IMR-90 (cell line): ENCODE measurements around the gene WNT16. TPM values are rescaled to one million over a fixed set of nuclear protein-coding genes. Genes with fewer than 3 reads are reported as not detected.
A peak's percentile ranks its signal among the peaks of the same experiment; 100 is the strongest.

Source experiments
- ATAC-seq: fragments of 200-7000 bp; cut with Tn5 transposase; 2 replicates; pipeline ENCODE4 v1.9.1; 2020; ENCODE audit warnings: low read depth, mild to moderate bottlenecking, moderate library complexity
- BruUV-seq: library from RNA; stranded (reverse); fragments of 400-500 nt; replicated peaks from 2 replicates; lab custom pipeline; 2021; lab: Mats Ljungman, UMichigan
- CTCF ChIA-PET: fragments of 300-600 bp; formaldehyde crosslinking; extraction: SDS; loops from one replicate; lab custom pipeline; 2021; ENCODE audit warnings: antibody characterized with exemption; lab: Yijun Ruan, JAX
- POLR2A ChIA-PET: fragments of 300-600 bp; sonication (Branson Sonifier 250); formaldehyde crosslinking; loops from one replicate; lab custom pipeline; 2022; ENCODE audit warnings: antibody characterized with exemption; ENCODE audit not compliant: unreplicated experiment; lab: Charles Lee
- DNase-seq: peaks from one replicate; pipeline ENCODE4 v3.0.0; 2013
- H2AFZ ChIP-seq: replicated peaks from 2 replicates; pipeline ENCODE3; 2013; ENCODE audit warnings: low read length, mild to moderate bottlenecking; ENCODE audit not compliant: poor library complexity
- H2AK5ac ChIP-seq: 2 replicates; pipeline ENCODE4 v1.6.1; 2013; ENCODE audit warnings: low read depth, low read length, inconsistent platforms
- H2AK9ac ChIP-seq: replicated peaks from 2 replicates; pipeline ENCODE3; 2013; ENCODE audit warnings: mild to moderate bottlenecking, low read depth, low read length, moderate library complexity; ENCODE audit not compliant: poor library complexity
- H2BK120ac ChIP-seq: 2 replicates; pipeline ENCODE4 v1.6.1; 2013; ENCODE audit warnings: low read depth, low read length, inconsistent platforms
- H2BK15ac ChIP-seq: 3 replicates; pipeline ENCODE4 v1.6.1; 2013; ENCODE audit warnings: low read depth, low read length, inconsistent platforms
- H2BK20ac ChIP-seq: 2 replicates; pipeline ENCODE4 v1.6.1; 2013; ENCODE audit warnings: low read depth, mild to moderate bottlenecking, inconsistent platforms, low read length, moderate library complexity
- H2BK5ac ChIP-seq: 2 replicates; pipeline ENCODE4 v1.6.1; 2013; ENCODE audit warnings: mild to moderate bottlenecking, low read depth, low read length, inconsistent platforms; ENCODE audit not compliant: poor library complexity, severe bottlenecking
- H3K14ac ChIP-seq: replicated peaks from 2 replicates; pipeline ENCODE4 v1.6.1; 2013; ENCODE audit warnings: low read depth, low read length, inconsistent platforms
- H3K18ac ChIP-seq: 2 replicates; pipeline ENCODE4 v1.6.1; 2013; ENCODE audit warnings: low read depth, low read length, control low read depth
- H3K23ac ChIP-seq: 2 replicates; pipeline ENCODE4 v1.6.1; 2013; ENCODE audit warnings: low read depth, low read length, inconsistent platforms
- H3K27ac ChIP-seq: 2 replicates; pipeline ENCODE4 v1.5.1; 2013; ENCODE audit warnings: mild to moderate bottlenecking, control low read depth, low read length; ENCODE audit not compliant: insufficient read depth
- H3K27me3 ChIP-seq: 2 replicates; pipeline ENCODE4 v1.6.1; 2013; ENCODE audit warnings: low read length; ENCODE audit not compliant: control insufficient read depth, insufficient read depth
- H3K36me3 ChIP-seq: 2 replicates; pipeline ENCODE4 v1.6.1; 2013; ENCODE audit warnings: low read length, mixed read lengths; ENCODE audit not compliant: control insufficient read depth, insufficient read depth
- H3K4ac ChIP-seq: 2 replicates; pipeline ENCODE4 v1.6.1; 2013; ENCODE audit warnings: low read depth, low read length, inconsistent platforms
- H3K4me1 ChIP-seq: 2 replicates; pipeline ENCODE4 v1.6.1; 2013; ENCODE audit warnings: low read length, mixed read lengths; ENCODE audit not compliant: control insufficient read depth, insufficient read depth
- H3K4me2 ChIP-seq: 2 replicates; pipeline ENCODE4 v1.6.1; 2013; ENCODE audit warnings: low read depth, mild to moderate bottlenecking, control low read depth, low read length, moderate library complexity
- H3K4me3 ChIP-seq: 2 replicates; pipeline ENCODE4 v1.5.1; 2013; ENCODE audit warnings: low read depth, mild to moderate bottlenecking, control low read depth, low read length, moderate library complexity; ENCODE audit not compliant: insufficient read depth
- H3K56ac ChIP-seq: 2 replicates; pipeline ENCODE4 v1.6.1; 2013; ENCODE audit warnings: low read length, inconsistent platforms; ENCODE audit not compliant: insufficient read depth; ENCODE audit errors: extremely low read depth
- H3K79me1 ChIP-seq, 2 experiments: 2 replicates each; pipeline ENCODE4 v1.6.1; 2013; ENCODE audit warnings: low read length in 2 of 2, inconsistent platforms in 1 of 2, low read depth in 1 of 2
- H3K9ac ChIP-seq: 2 replicates; pipeline ENCODE4 v1.6.1; 2013; ENCODE audit warnings: low read depth, low read length, control low read depth
- H3K9me1 ChIP-seq: 2 replicates; pipeline ENCODE4 v1.6.1; 2013; ENCODE audit warnings: low read length, inconsistent platforms; ENCODE audit not compliant: insufficient read depth
- H3K9me3 ChIP-seq: 2 replicates; pipeline ENCODE4 v1.6.1; 2013; ENCODE audit warnings: low read length; ENCODE audit not compliant: control insufficient read depth, insufficient read depth
- H4K20me1 ChIP-seq: 2 replicates; pipeline ENCODE4 v1.6.1; 2013; ENCODE audit warnings: low read length, inconsistent platforms; ENCODE audit not compliant: insufficient read depth
- H4K5ac ChIP-seq: 2 replicates; pipeline ENCODE4 v1.6.1; 2013; ENCODE audit warnings: mild to moderate bottlenecking, low read depth, low read length, control low read depth
- H4K8ac ChIP-seq, 2 experiments: 2 replicates each; pipeline ENCODE4 v1.6.1; 2013; ENCODE audit warnings: low read depth in 2 of 2, low read length in 2 of 2, control low read depth in 1 of 2, inconsistent platforms in 1 of 2
- H4K91ac ChIP-seq: 2 replicates; pipeline ENCODE4 v1.6.1; 2013; ENCODE audit warnings: low read depth, low read length, inconsistent platforms; ENCODE audit not compliant: insufficient read depth
- BHLHE40 ChIP-seq: fragments of 150-350 bp; IDR thresholded peaks from 2 replicates; pipeline ENCODE4 v1.6.1; 2016; ENCODE audit warnings: mild to moderate bottlenecking, low read depth, low read length
- CEBPB ChIP-seq: IDR thresholded peaks from 2 replicates; pipeline ENCODE4 v1.6.1; 2012; ENCODE audit warnings: low read depth, low read length, improper control_type of control experiment
- CHD1 ChIP-seq: IDR thresholded peaks from 2 replicates; pipeline ENCODE4 v1.6.1; 2012; ENCODE audit warnings: low read depth, low read length, improper control_type of control experiment
- ELK1 ChIP-seq: fragments of 150-350 bp; IDR thresholded peaks from 2 replicates; pipeline ENCODE4 v1.6.1; 2016; ENCODE audit warnings: low read depth, mild to moderate bottlenecking, low read length, moderate library complexity, borderline replicate concordance
- FOS ChIP-seq: fragments of 150-350 bp; IDR thresholded peaks from 2 replicates; pipeline ENCODE4 v1.6.1; 2016; ENCODE audit warnings: low read depth, low read length
- MAFK ChIP-seq: IDR thresholded peaks from 2 replicates; pipeline ENCODE4 v1.6.1; 2012; ENCODE audit warnings: low read depth, low read length, improper control_type of control experiment
- MAZ ChIP-seq: IDR thresholded peaks from 2 replicates; pipeline ENCODE4 v1.6.1; 2012; ENCODE audit warnings: low read depth, mild to moderate bottlenecking, low read length, improper control_type of control experiment, moderate library complexity, borderline replicate concordance
- MXI1 ChIP-seq: IDR thresholded peaks from 2 replicates; pipeline ENCODE4 v1.6.1; 2012; ENCODE audit warnings: low read depth, mild to moderate bottlenecking, low read length, moderate library complexity, borderline replicate concordance
- NFE2L2 ChIP-seq: fragments of 150-350 bp; IDR thresholded peaks from 2 replicates; pipeline ENCODE4 v1.6.1; 2016; ENCODE audit warnings: low read depth, mild to moderate bottlenecking, low read length
- POLR2A ChIP-seq: IDR thresholded peaks from 2 replicates; pipeline ENCODE4 v1.6.1; 2012; ENCODE audit warnings: mild to moderate bottlenecking, low read depth, low read length
- RAD21 ChIP-seq: IDR thresholded peaks from 2 replicates; pipeline ENCODE4 v1.6.1; 2012; ENCODE audit warnings: low read length, improper control_type of control experiment
- RCOR1 ChIP-seq: IDR thresholded peaks from 2 replicates; pipeline ENCODE4 v1.6.1; 2012; ENCODE audit warnings: mild to moderate bottlenecking, low read length, improper control_type of control experiment; ENCODE audit not compliant: insufficient replicate concordance
- RFX5 ChIP-seq: IDR thresholded peaks from 2 replicates; pipeline ENCODE4 v1.8.0; 2012; ENCODE audit warnings: low read depth, mild to moderate bottlenecking, low read length, moderate library complexity
- SMC3 ChIP-seq: fragments of 150-350 bp; IDR thresholded peaks from 2 replicates; pipeline ENCODE4 v1.6.1; 2016; ENCODE audit warnings: low read depth, mild to moderate bottlenecking, antibody characterized with exemption, low read length, moderate library complexity
- USF2 ChIP-seq: fragments of 150-350 bp; IDR thresholded peaks from 2 replicates; pipeline ENCODE4 v1.6.1; 2017; ENCODE audit warnings: mild to moderate bottlenecking, antibody characterized with exemption, low read length, low read depth
- dilution Hi-C: fragments of 300-500 bp; cut with HindIII; formaldehyde crosslinking; loops from one replicate; pipeline ENCODE4 v1.14.3; 2018; ENCODE audit warnings: low sequenced_read_pairs; ENCODE audit not compliant: unreplicated experiment
- in situ Hi-C: fragments of 300-500 bp; cut with MboI; formaldehyde crosslinking; loops from 3 replicates; pipeline ENCODE4 v1.14.3; 2019; ENCODE audit warnings: low sequenced_read_pairs, inconsistent platforms, mixed read lengths
- intact Hi-C: fragments of 100-400 bp; cut with micrococcal nuclease; formaldehyde crosslinking; loops from 2 replicates; pipeline ENCODE4 v1.10.0; 2022
- polyA plus RNA-seq, 3 experiments: library from polyadenylated mRNA; depleted of rRNA; stranded (reverse); fragments of >200 nt; gene quantifications; 2 replicates each; pipeline ENCODE4 v1.2.3, GENCODE V29; 2012; ENCODE audit warnings: low replicate concordance in 1 of 3
- total RNA-seq: library from RNA; depleted of rRNA; stranded (reverse); fragments of >200 nt; gene quantifications from 2 replicates; pipeline ENCODE4 v1.2.3, GENCODE V29; 2012
- TF ChIP-seq, protein P1 (sequence below): conservative IDR thresholded peaks from 2 replicates; pipeline ENCODE4 v1.5.1; 2012; ENCODE audit warnings: mild to moderate bottlenecking, low read depth, low read length, improper control_type of control experiment

Gene WNT16
- total and polyA plus RNA-seq, 2 of the 4 experiments (the other 2 are of a cell fraction), result 0.68 to 1.1 TPM

DNA sequence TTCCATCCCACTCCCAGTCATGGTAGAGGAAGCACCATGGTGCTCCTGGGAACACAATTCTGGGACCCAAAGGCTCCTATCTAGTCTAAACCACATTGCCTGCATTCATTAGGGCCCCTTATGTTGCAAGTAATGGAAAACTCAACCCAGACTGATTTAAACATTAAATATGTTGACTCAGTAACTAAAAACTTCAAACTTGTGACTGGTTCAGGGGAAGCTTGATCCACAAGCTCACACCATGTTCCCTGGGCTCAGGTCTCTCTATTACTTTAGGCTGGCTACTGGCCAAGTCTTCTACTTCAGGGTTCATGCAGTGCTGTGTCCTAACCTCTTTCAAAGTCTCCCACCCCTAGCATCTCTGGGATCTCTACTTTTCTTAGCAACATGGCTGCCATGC lies 13.1 kb downstream of the WNT16 start:
- Histone ChIP-seq H3K4me1 (peaks cover 8% of the 10 kb centered on the region), H3K9me1 (peaks cover 18% of the 10 kb centered on the region), H3K79me1 (no peaks in the 10 kb centered on the region), H3K18ac (peak overlapping the region; percentile 53), H3K9ac (no peak overlapping the region), H2BK20ac (no peak overlapping the region), H4K91ac (peak overlapping the region; percentile 7; the same call in 1 of the 2 replicates), H2AK5ac (peak overlapping the region; percentile 40), H4K5ac (peak overlapping the region; percentile 33; the same call in 1 of the 2 replicates), H4K8ac (peak overlapping the region; percentile 34 to 74; a peak in 3 of 4 replicates), H3K14ac (no peak overlapping the region), H3K23ac (no peak overlapping the region), H3K36me3 (peaks cover 3% of the 10 kb centered on the region), H3K9me3 (no peaks in the 10 kb centered on the region), H2BK120ac (0 out of 2 replicates have a peak overlapping the region, but pooled peaks have one; percentile 38), H3K27me3 (no peaks in the 10 kb centered on the region), H3K4me3 (no peak overlapping the region), H3K56ac (no peak overlapping the region; the same call in 1 of the 2 replicates), H4K20me1 (no peaks in the 10 kb centered on the region), H3K4me2 (no peak overlapping the region), H3K4ac (peak overlapping the region; percentile 25; the same call in 1 of the 2 replicates), H2AFZ (no peak overlapping the region), H3K27ac (peak overlapping the region; percentile 37), H2AK9ac (no peak overlapping the region), H2BK15ac (peak overlapping the region; percentile 86), H2BK5ac (peak overlapping the region; percentile 44)
- intact Hi-C loops (no loop called here), dilution Hi-C loops (no loop called here), in situ Hi-C loops (loop anchor here (25.0 kb wide), 2 partner anchors 205 to 355 kb away; partner anchors contain the start of gene CPED1)
- TF ChIP-seq USF2 (no peak), CEBPB (no peak), SMC3 (no peak), BHLHE40 (no peak), RAD21 (no peak), FOS (no peak), MXI1 (no peak), NFE2L2 (no peak), POLR2A (no peak), CHD1 (no peak), MAFK (no peak), ELK1 (no peak), MAZ (no peak), RCOR1 (no peak), RFX5 (no peak)
- TF ChIP-seq, protein P1, sequence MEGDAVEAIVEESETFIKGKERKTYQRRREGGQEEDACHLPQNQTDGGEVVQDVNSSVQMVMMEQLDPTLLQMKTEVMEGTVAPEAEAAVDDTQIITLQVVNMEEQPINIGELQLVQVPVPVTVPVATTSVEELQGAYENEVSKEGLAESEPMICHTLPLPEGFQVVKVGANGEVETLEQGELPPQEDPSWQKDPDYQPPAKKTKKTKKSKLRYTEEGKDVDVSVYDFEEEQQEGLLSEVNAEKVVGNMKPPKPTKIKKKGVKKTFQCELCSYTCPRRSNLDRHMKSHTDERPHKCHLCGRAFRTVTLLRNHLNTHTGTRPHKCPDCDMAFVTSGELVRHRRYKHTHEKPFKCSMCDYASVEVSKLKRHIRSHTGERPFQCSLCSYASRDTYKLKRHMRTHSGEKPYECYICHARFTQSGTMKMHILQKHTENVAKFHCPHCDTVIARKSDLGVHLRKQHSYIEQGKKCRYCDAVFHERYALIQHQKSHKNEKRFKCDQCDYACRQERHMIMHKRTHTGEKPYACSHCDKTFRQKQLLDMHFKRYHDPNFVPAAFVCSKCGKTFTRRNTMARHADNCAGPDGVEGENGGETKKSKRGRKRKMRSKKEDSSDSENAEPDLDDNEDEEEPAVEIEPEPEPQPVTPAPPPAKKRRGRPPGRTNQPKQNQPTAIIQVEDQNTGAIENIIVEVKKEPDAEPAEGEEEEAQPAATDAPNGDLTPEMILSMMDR, result no peak
- no peak for ATAC-seq
- CTCF ChIA-PET, result interaction anchor here (0.7 kb wide), 1 partner anchor 693 kb away, joined by 4 read pairs; no protein-coding TSS in a partner anchor
- BruUV-seq, result no TSS peak
- no peak for DNase-seq
- POLR2A ChIA-PET, result no interaction called here
